Fibroblast of villous mesenchyme (primary cell): Measurements from ENCODE around the gene CAPN8. TPM values are rescaled to one million over a fixed set of nuclear protein-coding genes. Genes with fewer than 3 reads are reported as not detected.

Experiments used
- DNase-seq: peaks from one replicate; pipeline ENCODE4 v3.0.0-alpha.2; 2010; ENCODE audit warnings: low read depth
- H3K4me3 ChIP-seq: 2 replicates; pipeline ENCODE4 v1.5.1; 2011; ENCODE audit warnings: low read depth, mild to moderate bottlenecking, low read length
- CTCF ChIP-seq: IDR thresholded peaks from 2 replicates; pipeline ENCODE4 v1.5.1; 2012; ENCODE audit warnings: low read depth, mild to moderate bottlenecking, low read length; ENCODE audit not compliant: insufficient read depth
- total RNA-seq: library from RNA; depleted of rRNA; stranded (reverse); fragments of >200 nt; gene quantifications from 2 replicates; pipeline ENCODE4 v1.2.3, GENCODE V29; 2012

The CAPN8 gene
- total RNA-seq, 1 donor = not detected

- no peak overlapping the region for H3K4me3 ChIP-seq
- TF ChIP-seq CTCF = no peak
- DNase-seq = no peak
Observed at GRCh38 chr1:223534677-223535076, 130.8 kb downstream of the CAPN8 start.

GRCh38 chr1:223533708-223534107 lies 131.8 kb downstream of the CAPN8 start:
- no peak for DNase-seq
- H3K4me3 ChIP-seq = no peak overlapping the region
- no peak for TF ChIP-seq CTCF

- TF ChIP-seq CTCF = peak; percentile 78
- DNase-seq = peak; percentile 32
- H3K4me3 ChIP-seq = no peak overlapping the region
Observed at GRCh38 chr1:223531742-223532341, 133.7 kb downstream of the CAPN8 start.

GRCh38 chr1:223525957-223526356 lies 139.5 kb downstream of the CAPN8 start:
- no peak for DNase-seq
- no peak for TF ChIP-seq CTCF
- H3K4me3 ChIP-seq = no peak overlapping the region

- H3K4me3 ChIP-seq = no peak overlapping the region
- no peak for TF ChIP-seq CTCF
- no peak for DNase-seq
Observed at GRCh38 chr1:223525546-223525945, 140.0 kb downstream of the CAPN8 start.

- H3K4me3 ChIP-seq = no peak overlapping the region
- DNase-seq = no peak
- TF ChIP-seq CTCF = no peak
Observed at GRCh38 chr1:223524930-223525451, 140.5 kb downstream of the CAPN8 start.

- H3K4me3 ChIP-seq = no peak overlapping the region
- no peak for DNase-seq
- TF ChIP-seq CTCF = no peak
Observed at GRCh38 chr1:223521150-223521549, 144.4 kb downstream of the CAPN8 start.
